SU-DHL-6 (cell line): ENCODE measurements around the gene MYLK4.

Experiments
- H2AFZ ChIP-seq: fragments of 200-600 bp; sonication (generic); 2 replicates; pipeline ENCODE4 v1.6.1; 2014; ENCODE audit warnings: low read depth, mild to moderate bottlenecking, moderate library complexity, mixed read lengths, antibody characterized with exemption, low read length; ENCODE audit not compliant: severe bottlenecking
- H3F3A ChIP-seq: fragments of 200-600 bp; shearing (Covaris generic); 2 replicates; pipeline ENCODE4 v1.6.0; 2016; ENCODE audit warnings: antibody characterized with exemption, mild to moderate bottlenecking; ENCODE audit not compliant: insufficient read depth
- H3K27ac ChIP-seq: fragments of 200-600 bp; sonication (generic); 2 replicates; pipeline ENCODE4 v1.5.1; 2016; ENCODE audit warnings: low read depth, mild to moderate bottlenecking, low read length, moderate library complexity, mixed read lengths
- H3K27me3 ChIP-seq: fragments of 200-600 bp; sonication (generic), shearing (Covaris generic); 2 replicates; pipeline ENCODE4 v1.6.0; 2014; ENCODE audit warnings: mild to moderate bottlenecking, low read length
- H3K36me3 ChIP-seq: fragments of 200-600 bp; sonication (generic); 2 replicates; pipeline ENCODE4 v1.6.1; 2014; ENCODE audit warnings: mild to moderate bottlenecking, low read length, mixed read lengths
- H3K4me2 ChIP-seq: fragments of 300-600, 200-600 bp; shearing (Covaris generic), sonication (generic); 2 replicates; pipeline ENCODE4 v1.6.0; 2014; ENCODE audit warnings: low read length, low read depth, mild to moderate bottlenecking; ENCODE audit not compliant: poor library complexity, severe bottlenecking
- H3K4me3 ChIP-seq: fragments of 200-600 bp; sonication (generic); 2 replicates; pipeline ENCODE4 v1.5.1; 2014; ENCODE audit warnings: antibody characterized with exemption, low read length, mild to moderate bottlenecking, mixed read lengths; ENCODE audit not compliant: insufficient read depth, poor library complexity, severe bottlenecking
- H3K79me2 ChIP-seq: fragments of 200-600 bp; sonication (generic); 2 replicates; pipeline ENCODE4 v1.6.1; 2014; ENCODE audit warnings: mild to moderate bottlenecking, low read length, moderate library complexity; ENCODE audit not compliant: insufficient read depth
- H3K9ac ChIP-seq: fragments of 200-600 bp; sonication (generic); 2 replicates; pipeline ENCODE4 v1.7.0; 2014; ENCODE audit warnings: mild to moderate bottlenecking, low read length
- H3K9me2 ChIP-seq: fragments of 200-600 bp; sonication (generic); replicated peaks from 2 replicates; pipeline ENCODE4 v1.6.1; 2014; ENCODE audit warnings: low read length; ENCODE audit not compliant: insufficient read depth
- H3K9me3 ChIP-seq: fragments of 200-600 bp; sonication (generic); 2 replicates; pipeline ENCODE4 v1.6.1; 2014; ENCODE audit warnings: low read length, mixed read lengths; ENCODE audit not compliant: insufficient read depth
- H4K20me1 ChIP-seq: fragments of 200-600 bp; sonication (generic); 2 replicates; pipeline ENCODE4 v1.6.1; 2014; ENCODE audit warnings: low read depth, mild to moderate bottlenecking, antibody characterized with exemption, low read length, moderate library complexity, mixed read lengths
- EZH2phosphoT487 ChIP-seq: fragments of 200-600 bp; sonication (generic), shearing (Covaris generic); conservative IDR thresholded peaks from 2 replicates; pipeline ENCODE4 v1.6.1; 2018; ENCODE audit warnings: mild to moderate bottlenecking, antibody characterized with exemption, low read length, moderate library complexity, mixed read lengths
- TF ChIP-seq, protein P1 (sequence below): fragments of 200-600 bp; sonication (generic); IDR thresholded peaks from one replicate; pipeline ENCODE4 v1.5.1; 2017; ENCODE audit warnings: antibody characterized with exemption, mild to moderate bottlenecking, low read length, moderate library complexity; ENCODE audit not compliant: insufficient read depth, poor library complexity, severe bottlenecking

The MYLK4 gene

GRCh38 chr6:2661651-2662050 lies 89.1 kb downstream of the MYLK4 start:
- H3K27me3 ChIP-seq: no peaks in the 10 kb centered on the region
- H3K4me3 ChIP-seq: no peak overlapping the region
- no peaks in the 10 kb centered on the region for H3K9me2 ChIP-seq
- H2AFZ ChIP-seq: no peak overlapping the region
- no peaks in the 10 kb centered on the region for H3F3A ChIP-seq
- no peak overlapping the region for H3K4me2 ChIP-seq
- no peak for TF ChIP-seq EZH2phosphoT487
- TF ChIP-seq, protein P1, sequence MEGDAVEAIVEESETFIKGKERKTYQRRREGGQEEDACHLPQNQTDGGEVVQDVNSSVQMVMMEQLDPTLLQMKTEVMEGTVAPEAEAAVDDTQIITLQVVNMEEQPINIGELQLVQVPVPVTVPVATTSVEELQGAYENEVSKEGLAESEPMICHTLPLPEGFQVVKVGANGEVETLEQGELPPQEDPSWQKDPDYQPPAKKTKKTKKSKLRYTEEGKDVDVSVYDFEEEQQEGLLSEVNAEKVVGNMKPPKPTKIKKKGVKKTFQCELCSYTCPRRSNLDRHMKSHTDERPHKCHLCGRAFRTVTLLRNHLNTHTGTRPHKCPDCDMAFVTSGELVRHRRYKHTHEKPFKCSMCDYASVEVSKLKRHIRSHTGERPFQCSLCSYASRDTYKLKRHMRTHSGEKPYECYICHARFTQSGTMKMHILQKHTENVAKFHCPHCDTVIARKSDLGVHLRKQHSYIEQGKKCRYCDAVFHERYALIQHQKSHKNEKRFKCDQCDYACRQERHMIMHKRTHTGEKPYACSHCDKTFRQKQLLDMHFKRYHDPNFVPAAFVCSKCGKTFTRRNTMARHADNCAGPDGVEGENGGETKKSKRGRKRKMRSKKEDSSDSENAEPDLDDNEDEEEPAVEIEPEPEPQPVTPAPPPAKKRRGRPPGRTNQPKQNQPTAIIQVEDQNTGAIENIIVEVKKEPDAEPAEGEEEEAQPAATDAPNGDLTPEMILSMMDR: no peak
- no peaks in the 10 kb centered on the region for H3K9me3 ChIP-seq
- H4K20me1 ChIP-seq: no peaks in the 10 kb centered on the region
- H3K9ac ChIP-seq: no peak overlapping the region
- no peak overlapping the region for H3K27ac ChIP-seq
- H3K36me3 ChIP-seq: no peaks in the 10 kb centered on the region
- no peaks in the 10 kb centered on the region for H3K79me2 ChIP-seq

GRCh38 chr6:2659882-2660281 lies 90.8 kb downstream of the MYLK4 start:
- H3K27ac ChIP-seq: no peak overlapping the region
- no peak overlapping the region for H3K4me2 ChIP-seq
- no peak overlapping the region for H3K4me3 ChIP-seq
- H3K9ac ChIP-seq: no peak overlapping the region
- H2AFZ ChIP-seq: no peak overlapping the region
- TF ChIP-seq, protein P1: no peak
- no peak for TF ChIP-seq EZH2phosphoT487
- no peaks in the 10 kb centered on the region for H4K20me1 ChIP-seq
- no peaks in the 10 kb centered on the region for H3K27me3 ChIP-seq
- H3K9me2 ChIP-seq: no peaks in the 10 kb centered on the region
- H3F3A ChIP-seq: no peaks in the 10 kb centered on the region
- no peaks in the 10 kb centered on the region for H3K36me3 ChIP-seq
- no peaks in the 10 kb centered on the region for H3K79me2 ChIP-seq
- H3K9me3 ChIP-seq: no peaks in the 10 kb centered on the region

DNA sequence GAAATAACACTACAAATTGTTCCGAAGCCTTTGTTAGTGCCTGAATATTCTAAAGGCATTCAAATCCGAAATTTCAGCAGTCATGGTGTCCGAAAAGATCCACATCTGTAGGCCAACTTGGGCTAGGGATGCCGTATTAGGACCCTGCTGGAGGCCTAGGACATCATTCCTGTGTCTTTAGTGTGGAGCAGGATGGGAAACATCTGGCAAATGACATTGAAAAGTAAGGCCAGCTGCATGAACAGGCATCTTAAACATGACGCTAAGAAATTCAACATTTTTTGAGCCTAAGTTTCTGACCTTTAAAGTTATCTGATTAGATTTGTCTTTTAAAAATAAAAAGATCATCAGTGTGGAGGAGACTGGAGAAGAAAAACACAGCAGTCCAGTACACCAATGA lies 91.3 kb downstream of the MYLK4 start:
- TF ChIP-seq EZH2phosphoT487: no peak
- TF ChIP-seq, protein P1: no peak
- no peaks in the 10 kb centered on the region for H3K9me3 ChIP-seq
- H3K9ac ChIP-seq: no peak overlapping the region
- no peak overlapping the region for H3K4me2 ChIP-seq
- no peak overlapping the region for H2AFZ ChIP-seq
- no peaks in the 10 kb centered on the region for H3K27me3 ChIP-seq
- no peaks in the 10 kb centered on the region for H3K9me2 ChIP-seq
- H3K27ac ChIP-seq: no peak overlapping the region
- H4K20me1 ChIP-seq: no peaks in the 10 kb centered on the region
- no peak overlapping the region for H3K4me3 ChIP-seq
- no peaks in the 10 kb centered on the region for H3K79me2 ChIP-seq
- no peaks in the 10 kb centered on the region for H3K36me3 ChIP-seq
- no peaks in the 10 kb centered on the region for H3F3A ChIP-seq
